ENCODE measurements around the gene ADAM19. TPM values are rescaled to one million over a fixed set of nuclear protein-coding genes. Genes with fewer than 3 reads are reported as not detected.

Gene ADAM19
- total RNA-seq, 6 experiments from 2014 or later, result 75.4 to 152 (median 83.2) TPM

DNA sequence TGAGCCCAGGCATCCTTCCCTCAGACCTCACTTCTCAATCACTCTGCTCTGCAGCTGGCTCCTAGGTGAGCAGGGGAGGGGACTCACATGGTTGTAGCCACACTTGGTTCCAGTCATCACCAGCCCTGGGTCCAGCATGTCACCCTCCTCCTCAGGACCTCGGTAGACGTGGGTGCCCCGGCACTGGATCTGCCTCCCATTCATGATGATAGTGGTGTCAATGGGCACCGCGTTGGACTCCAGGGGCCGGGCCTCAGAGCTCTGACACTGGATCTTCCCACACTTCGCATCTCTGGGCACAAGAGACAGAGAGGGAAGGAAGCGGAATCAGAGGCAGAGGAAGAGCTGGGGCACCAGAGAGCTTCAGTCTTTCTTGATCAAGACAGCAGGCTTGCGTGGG lies 82.7 kb downstream of the ADAM19 start:
- H3K9me3 Mint-ChIP-seq, result no peaks in the 10 kb centered on the region

DNA sequence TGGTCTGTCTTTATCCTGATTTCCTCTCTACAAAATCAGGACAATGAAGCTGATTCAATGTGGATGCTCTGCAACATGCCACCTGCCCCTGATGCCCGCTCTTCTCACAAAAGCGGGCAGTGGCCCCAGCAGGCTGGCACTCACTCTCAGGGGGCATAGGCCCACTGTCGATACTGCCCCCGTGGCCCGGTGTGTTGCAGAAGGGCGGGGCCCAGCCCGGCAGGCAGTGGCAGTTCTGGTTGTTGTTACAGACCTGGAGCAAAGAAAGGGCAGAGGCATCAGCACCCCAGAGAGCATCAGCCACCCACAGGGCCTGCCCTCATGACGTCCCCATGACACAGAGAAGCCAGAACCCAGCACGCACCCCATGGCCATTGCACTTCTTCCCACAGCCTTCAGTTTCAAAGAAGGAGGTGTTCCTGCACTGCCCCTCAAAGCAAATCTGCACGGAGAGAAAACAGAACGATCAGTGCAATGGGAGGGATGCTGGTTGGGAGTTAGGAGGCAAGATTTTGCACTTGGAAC lies 84.0 kb downstream of the ADAM19 start:
- Mint-ChIP-seq H3K9me3 (no peaks in the 10 kb centered on the region), H3K27me3 (ENCODE audit: insufficient read depth) (no peaks in the 10 kb centered on the region; the same call in 1 of the 2 replicates), H3K36me3 (ENCODE audit: low read depth) (peaks cover 32% of the 10 kb centered on the region), H3K27ac (no peak overlapping the region), H3K4me3 (no peak overlapping the region), H3K4me1 (ENCODE audit: low read depth) (no peaks in the 10 kb centered on the region)
- DNase-seq, result no peak
- TF ChIP-seq, protein P1, sequence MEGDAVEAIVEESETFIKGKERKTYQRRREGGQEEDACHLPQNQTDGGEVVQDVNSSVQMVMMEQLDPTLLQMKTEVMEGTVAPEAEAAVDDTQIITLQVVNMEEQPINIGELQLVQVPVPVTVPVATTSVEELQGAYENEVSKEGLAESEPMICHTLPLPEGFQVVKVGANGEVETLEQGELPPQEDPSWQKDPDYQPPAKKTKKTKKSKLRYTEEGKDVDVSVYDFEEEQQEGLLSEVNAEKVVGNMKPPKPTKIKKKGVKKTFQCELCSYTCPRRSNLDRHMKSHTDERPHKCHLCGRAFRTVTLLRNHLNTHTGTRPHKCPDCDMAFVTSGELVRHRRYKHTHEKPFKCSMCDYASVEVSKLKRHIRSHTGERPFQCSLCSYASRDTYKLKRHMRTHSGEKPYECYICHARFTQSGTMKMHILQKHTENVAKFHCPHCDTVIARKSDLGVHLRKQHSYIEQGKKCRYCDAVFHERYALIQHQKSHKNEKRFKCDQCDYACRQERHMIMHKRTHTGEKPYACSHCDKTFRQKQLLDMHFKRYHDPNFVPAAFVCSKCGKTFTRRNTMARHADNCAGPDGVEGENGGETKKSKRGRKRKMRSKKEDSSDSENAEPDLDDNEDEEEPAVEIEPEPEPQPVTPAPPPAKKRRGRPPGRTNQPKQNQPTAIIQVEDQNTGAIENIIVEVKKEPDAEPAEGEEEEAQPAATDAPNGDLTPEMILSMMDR (IDR thresholded peaks at IDR 0.05), result no peak

More for the DNA sequence above, 82.7 kb downstream of the ADAM19 start:
- H3K4me1 Mint-ChIP-seq (ENCODE audit: low read depth), result no peaks in the 10 kb centered on the region
- H3K4me3 Mint-ChIP-seq, result no peak overlapping the region; the same call in 1 of the 2 replicates
- peak overlapping the region; percentile 54; the same call in 1 of the 2 replicates for H3K27ac Mint-ChIP-seq
- H3K36me3 Mint-ChIP-seq (ENCODE audit: low read depth), result peaks cover 24% of the 10 kb centered on the region
- H3K27me3 Mint-ChIP-seq (ENCODE audit: insufficient read depth), result no peaks in the 10 kb centered on the region; the same call in 1 of the 2 replicates
- TF ChIP-seq, protein P1 (IDR thresholded peaks at IDR 0.05), result no peak
- DNase-seq, result no peak

DNA sequence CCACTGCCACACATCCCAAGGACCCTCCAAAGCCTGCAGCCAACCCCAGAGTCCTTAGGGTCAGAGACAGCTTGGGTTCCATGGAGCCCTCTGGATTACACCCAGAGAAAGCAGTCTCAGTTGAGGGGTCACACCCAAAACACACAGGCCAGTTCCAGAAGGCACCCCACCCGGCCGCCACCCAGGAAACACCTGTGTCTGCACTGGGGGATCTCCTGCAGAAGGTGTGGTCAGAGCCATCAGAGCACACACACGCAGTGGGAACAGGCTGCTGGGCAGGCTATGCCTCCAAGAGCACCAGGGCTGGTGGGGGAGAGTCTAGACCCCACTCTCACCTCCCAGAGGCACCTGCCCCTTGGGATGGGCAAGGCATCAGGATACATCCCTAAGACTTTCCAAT lies 88.2 kb downstream of the ADAM19 start:
- TF ChIP-seq, protein P1 (IDR thresholded peaks at IDR 0.05), result no peak
- no peak for DNase-seq
- H3K9me3 Mint-ChIP-seq, result no peaks in the 10 kb centered on the region
- no peak overlapping the region for H3K4me3 Mint-ChIP-seq
- H3K27ac Mint-ChIP-seq, result peak overlapping the region; percentile 67
- peaks cover 27% of the 10 kb centered on the region for H3K36me3 Mint-ChIP-seq (ENCODE audit: low read depth)
- no peaks in the 10 kb centered on the region; the same call in 1 of the 2 replicates for H3K27me3 Mint-ChIP-seq (ENCODE audit: insufficient read depth)
- H3K4me1 Mint-ChIP-seq (ENCODE audit: low read depth), result no peaks in the 10 kb centered on the region

DNA sequence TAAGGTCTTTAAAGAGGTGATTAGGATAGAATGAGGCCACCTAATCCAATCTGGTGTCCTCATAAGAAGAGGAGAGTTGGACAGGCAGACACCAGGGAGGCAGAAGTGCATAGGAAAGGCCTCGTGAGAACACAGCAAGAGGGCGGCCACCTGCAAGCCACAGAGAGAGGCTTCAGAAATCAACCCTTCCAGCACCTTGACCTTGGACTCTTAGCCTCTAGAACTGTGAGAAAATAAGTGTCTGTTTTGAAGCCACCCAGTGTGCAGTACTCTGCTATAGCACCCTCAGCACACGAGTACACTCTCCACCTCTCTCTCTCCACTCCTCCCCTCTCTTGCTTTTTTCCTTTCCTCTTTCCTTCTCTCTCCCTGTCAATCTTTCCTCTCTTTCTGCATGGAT lies 88.7 kb downstream of the ADAM19 start:
- Mint-ChIP-seq H3K4me3 (no peak overlapping the region), H3K9me3 (no peaks in the 10 kb centered on the region), H3K27ac (peak overlapping the region; percentile 67), H3K27me3 (ENCODE audit: insufficient read depth) (no peaks in the 10 kb centered on the region; the same call in 1 of the 2 replicates), H3K4me1 (ENCODE audit: low read depth) (no peaks in the 10 kb centered on the region), H3K36me3 (ENCODE audit: low read depth) (peaks cover 32% of the 10 kb centered on the region)
- DNase-seq, result no peak
- TF ChIP-seq, protein P1 (IDR thresholded peaks at IDR 0.05), result no peak

DNA sequence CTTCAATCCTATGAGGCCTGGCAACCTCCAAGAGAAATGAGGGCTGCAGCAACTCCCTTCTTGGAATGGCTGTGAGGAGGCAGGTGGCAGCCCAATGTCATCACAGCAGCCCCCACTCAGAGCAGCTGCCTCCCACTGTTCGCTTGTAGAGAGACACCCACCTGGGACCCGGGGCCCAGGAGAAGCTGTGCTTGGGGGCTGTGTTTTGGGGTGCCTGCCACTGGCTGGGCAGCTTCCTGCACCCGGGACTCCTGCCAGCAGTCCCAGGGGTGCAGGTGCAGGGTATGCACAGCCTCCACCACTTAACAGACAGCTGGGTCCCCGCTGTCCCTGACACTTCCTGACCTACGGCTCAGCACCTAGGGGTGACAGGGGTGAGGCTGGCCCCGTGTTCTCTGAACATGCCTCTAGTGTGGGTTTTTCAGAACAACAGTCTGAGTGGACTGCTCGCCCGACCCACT lies 89.3 kb downstream of the ADAM19 start:
- TF ChIP-seq, protein P1 (IDR thresholded peaks at IDR 0.05), result no peak
- peaks cover 1% of the 10 kb centered on the region for H3K27me3 Mint-ChIP-seq (ENCODE audit: insufficient read depth)
- no peak for DNase-seq
- peaks cover 33% of the 10 kb centered on the region for H3K36me3 Mint-ChIP-seq (ENCODE audit: low read depth)
- no peaks in the 10 kb centered on the region for H3K9me3 Mint-ChIP-seq
- H3K4me1 Mint-ChIP-seq (ENCODE audit: low read depth), result no peaks in the 10 kb centered on the region
- H3K27ac Mint-ChIP-seq, result peak overlapping the region; percentile 67; the same call in 1 of the 2 replicates
- H3K4me3 Mint-ChIP-seq, result no peak overlapping the region

All from HFFc6 (cell line).